Islet of Langerhans (tissue), 1 donor: ENCODE results near the gene GSTA3.
"Not testable (repeated sequence)": the region's sequence is repeated elsewhere in the genome, so short reads cannot be mapped to it uniquely, and the experiment has no call there.

Source experiments
- FAIRE-seq: peaks from one replicate; lab custom pipeline; 2011; peaks lifted over from hg19 to GRCh38; lab: Jason Lieb, UNC

The GSTA3 gene

GRCh38 chr6:52858416-52858815 lies 51.1 kb downstream of the GSTA3 start:
- no peak for FAIRE-seq

- FAIRE-seq = not testable (repeated sequence)
These were observed 53.4 kb downstream of the GSTA3 start for GRCh38 chr6:52856137-52856536.

- FAIRE-seq = no peak
These were observed 60.4 kb downstream of the GSTA3 start for GRCh38 chr6:52849137-52849536.
